ENCODE results near the gene MPRIP.
"Not testable (repeated sequence)": the region's sequence is repeated elsewhere in the genome, so short reads cannot be mapped to it uniquely, and the experiment has no call there.

Gene MPRIP

DNA sequence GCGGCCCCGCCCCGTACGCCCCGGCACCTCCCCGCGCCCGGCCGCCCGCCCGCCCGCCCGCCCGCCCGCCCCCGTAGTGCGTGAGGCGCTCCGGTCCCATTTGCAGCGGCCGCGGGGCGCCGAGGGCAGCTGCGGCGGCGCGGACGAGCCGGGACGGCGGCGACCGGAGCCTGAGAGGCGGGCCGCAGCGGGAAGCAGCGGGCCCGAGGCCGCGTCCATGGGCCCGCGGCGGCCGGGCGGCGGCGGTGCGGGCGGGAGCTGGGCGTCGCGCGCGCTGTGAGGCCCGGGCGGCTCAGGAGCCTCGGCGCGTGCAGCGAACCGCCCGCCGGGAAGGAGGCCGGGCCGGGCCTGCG lies at the start of gene MPRIP:
Gene MPRIP (plus strand): TSS at position 74 of the 353 bp plus-strand sequence. CDS start 392 bp downstream, outside the sequence.
- DNase-seq (ENCODE audit: low spot score): no peak

DNA sequence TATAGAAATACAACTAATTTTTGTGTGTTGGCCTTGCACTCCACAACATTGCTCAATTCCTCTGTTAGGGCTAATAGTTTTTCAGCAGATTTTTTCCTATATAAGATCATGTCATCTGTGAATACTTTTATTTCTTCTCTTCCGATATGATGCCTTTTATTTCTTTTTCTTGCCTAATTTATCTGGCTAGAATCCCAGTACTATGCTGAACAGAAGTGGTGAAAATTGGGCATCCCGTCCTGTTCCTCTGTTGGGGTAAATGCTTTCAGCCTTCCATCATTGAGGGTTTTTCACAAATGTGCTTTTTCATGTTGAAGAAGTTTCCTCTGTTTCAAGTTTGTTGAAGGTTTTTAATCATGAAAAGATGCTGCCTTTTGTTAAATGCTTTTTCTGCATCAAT lies 47.6 kb upstream of the MPRIP start:
- DNase-seq (ENCODE audit: low spot score): no peak

DNA sequence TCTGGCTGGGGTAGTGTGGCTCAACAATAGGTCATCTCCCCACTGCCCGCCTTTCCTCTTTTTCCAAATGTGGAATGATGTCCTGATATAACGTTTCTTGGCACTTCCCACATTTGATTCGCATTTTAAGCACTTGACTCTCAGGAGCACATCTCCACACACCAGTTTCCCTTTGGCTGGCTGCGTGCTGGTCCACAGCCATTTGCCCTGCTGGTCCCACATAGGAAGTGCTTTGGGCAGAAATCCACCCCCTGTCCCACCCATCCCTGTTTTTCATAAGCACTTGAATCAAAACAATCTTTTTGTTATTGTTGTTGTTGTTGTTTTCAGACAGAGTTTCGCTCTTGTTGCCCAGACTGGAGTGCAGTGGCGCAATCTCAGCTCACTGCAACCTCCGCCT lies 46.3 kb upstream of the MPRIP start:
- no peak for DNase-seq (ENCODE audit: low spot score)

DNA sequence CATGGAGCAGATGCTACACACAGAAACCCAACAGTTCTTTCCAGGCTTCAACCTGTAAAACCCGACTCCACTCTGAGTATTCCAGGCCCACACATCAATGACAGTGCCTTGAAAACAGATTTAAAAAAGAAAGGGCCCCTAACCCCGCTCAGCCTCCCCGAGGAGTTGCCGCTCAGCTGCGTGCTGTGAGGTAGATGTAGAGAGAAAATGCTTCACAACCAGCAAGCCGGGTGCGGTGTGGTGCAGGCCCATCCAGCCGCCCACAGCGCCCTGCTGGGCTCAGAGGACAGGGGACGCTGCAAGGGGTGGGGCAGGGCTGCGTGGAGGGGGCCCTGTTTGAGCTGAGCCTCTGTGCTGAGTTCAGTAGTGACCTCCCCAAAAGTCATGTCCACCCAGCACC lies 45.5 kb upstream of the MPRIP start:
- not testable (repeated sequence) for DNase-seq (ENCODE audit: low spot score)

DNA sequence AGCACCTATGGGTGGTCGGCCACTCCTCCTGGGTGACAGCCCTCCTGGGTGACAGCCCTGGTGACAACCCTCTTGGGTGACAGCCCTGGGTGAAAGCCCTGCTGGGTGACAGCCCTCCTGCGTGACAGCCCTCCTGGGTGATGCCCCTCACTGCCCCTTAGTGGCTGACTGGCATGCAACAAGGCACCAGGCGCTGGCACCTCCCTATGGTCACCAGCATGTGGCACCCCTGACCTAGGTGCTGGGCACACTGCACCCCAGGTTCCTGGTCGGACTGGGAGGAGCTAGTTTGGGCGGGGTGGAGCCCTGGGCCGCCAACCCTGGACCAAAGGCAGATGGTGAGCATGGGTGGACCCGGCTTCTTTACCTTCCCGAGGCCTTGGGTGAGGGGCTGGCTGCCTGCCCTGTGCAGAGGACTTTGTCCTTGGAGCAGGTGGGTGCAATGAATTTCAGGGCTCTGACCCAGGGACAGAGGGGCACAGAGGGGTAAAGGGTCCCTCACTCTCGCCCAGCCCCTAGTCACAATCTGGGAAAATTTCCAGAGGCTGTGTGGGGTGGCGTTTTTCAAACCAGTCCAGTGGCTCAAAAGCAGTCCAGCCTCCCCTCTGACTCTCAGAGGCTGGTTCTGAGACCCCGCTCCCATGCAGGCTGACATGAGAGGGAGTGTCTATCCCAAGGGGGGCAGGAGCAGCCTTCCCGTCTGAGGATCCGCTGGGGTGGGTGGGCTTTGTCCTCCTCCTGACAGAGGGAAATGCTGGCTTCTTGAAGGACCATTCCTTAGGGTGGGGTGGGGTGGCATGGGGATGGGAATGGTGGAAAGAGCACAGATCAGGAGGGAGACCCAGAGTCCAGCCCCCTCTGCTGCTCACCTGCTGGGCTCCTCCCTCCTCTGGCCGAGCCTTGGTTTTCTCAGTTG lies 44.5 kb upstream of the MPRIP start:
- DNase-seq (ENCODE audit: low spot score): no peak

DNA sequence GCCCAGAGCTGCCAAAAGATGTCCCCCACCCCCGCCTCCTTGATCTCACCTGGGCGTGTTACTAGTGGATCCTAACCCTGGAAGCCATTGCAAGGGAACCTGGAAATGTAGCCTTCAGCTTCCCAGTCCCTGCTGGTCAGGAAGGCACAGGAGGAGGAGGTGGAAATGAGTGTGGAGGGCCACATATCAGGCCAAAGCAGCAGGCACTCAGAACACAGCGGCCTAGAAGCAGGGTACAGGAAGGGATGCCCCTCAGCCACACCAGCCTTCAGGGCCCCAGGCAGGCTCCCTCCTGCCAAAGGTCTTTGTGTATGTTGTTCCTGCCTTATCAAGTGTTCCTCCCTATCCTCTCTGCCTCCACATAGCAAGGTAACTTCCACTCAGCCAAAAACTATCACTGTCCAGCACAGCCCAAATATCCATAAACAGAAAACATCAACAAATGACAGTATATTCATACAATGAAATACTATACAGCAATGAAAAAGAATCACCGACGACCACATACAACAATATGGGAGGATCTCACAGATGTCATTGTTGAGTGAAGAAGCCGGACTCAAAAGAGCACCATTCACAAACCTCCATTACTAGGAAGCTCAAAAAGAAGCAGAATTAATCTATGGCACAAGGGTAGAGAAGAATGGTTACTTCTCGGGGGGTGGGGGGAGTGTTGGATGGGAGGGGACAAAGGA lies 42.2 kb upstream of the MPRIP start:
- DNase-seq (ENCODE audit: low spot score): no peak

- no peak for DNase-seq (ENCODE audit: low spot score)
These were observed 41.0 kb upstream of the MPRIP start for GRCh38 chr17:17001076-17001777.

GRCh38 chr17:17001874-17002520 lies 40.3 kb upstream of the MPRIP start:
- peak; percentile 84 for DNase-seq (ENCODE audit: low spot score)

- DNase-seq (ENCODE audit: low spot score): not testable (repeated sequence)
These were observed 39.2 kb upstream of the MPRIP start for GRCh38 chr17:17002731-17003715.

GRCh38 chr17:17004251-17004996 lies 37.8 kb upstream of the MPRIP start:
- no peak for DNase-seq (ENCODE audit: low spot score)

DNA sequence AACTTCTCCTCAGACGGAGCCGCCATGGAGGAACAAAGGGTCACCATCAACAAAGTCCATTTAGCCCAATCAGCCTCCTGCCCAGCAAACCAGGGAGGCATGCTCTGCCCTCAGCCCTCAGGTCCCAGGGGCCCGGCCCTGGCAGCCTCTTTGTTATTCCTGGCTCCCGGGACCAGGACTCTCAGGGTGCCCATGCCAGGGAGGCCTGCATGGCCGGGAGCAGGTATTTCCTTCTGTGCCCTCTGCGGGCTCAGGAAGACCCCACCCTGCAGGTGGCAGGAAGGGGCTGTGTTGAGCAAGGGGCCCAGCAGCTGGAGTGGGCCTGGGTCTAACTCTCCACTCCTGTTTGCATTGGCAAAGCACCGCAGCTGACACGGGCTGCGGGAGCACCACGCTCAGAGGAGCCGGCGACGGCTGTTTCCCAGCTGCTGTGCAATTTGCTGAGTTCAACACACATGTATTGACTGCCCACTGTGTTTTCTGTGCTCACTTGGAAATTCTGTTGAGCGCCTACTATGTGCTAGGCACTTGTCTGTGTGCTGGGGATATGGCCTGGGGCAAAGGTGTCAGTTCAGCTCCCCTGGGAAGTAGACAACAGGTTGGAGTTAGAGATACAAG lies 37.2 kb upstream of the MPRIP start:
- not testable (repeated sequence) for DNase-seq (ENCODE audit: low spot score)

- not testable (repeated sequence) for DNase-seq (ENCODE audit: low spot score)
These were observed 34.4 kb upstream of the MPRIP start for GRCh38 chr17:17007891-17008290.

- not testable (repeated sequence) for DNase-seq (ENCODE audit: low spot score)
These were observed 33.4 kb upstream of the MPRIP start for GRCh38 chr17:17008621-17009397.

- not testable (repeated sequence) for DNase-seq (ENCODE audit: low spot score)
These were observed 32.3 kb upstream of the MPRIP start for GRCh38 chr17:17009972-17010371.

DNA sequence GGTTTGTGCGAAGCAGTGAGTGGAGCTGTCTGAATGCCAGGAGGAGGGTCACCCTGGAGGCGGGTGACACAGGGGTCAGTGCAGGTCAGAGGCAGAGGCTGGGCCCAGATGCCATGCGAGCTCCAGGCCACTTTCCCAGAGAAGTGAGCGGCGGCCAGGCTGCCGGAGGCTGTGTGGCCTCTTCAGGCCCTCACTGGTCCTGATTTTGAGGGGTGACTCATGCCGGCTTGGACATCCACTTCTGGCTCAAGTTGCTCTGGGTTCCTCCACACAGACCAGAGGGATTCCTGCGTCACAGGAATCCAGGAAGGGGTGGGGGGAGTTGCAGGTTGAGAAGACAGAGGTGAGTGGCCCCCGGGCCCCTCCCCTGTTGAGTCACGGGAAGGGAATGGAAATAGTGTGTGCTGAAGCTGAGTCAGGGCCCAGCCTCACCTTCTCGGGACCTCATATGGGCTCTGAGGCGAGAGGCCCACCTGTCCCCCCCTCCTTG lies 31.7 kb upstream of the MPRIP start:
- not testable (repeated sequence) for DNase-seq (ENCODE audit: low spot score)

GRCh38 chr17:17011043-17011907 lies 31.0 kb upstream of the MPRIP start:
- peak; percentile 87 for DNase-seq (ENCODE audit: low spot score)
